ENCODE measurements around the gene LPA. TPM values are rescaled to one million over a fixed set of nuclear protein-coding genes. Genes with fewer than 3 reads are reported as not detected.

LPA gene
- polyA plus RNA-seq, 1 experiment, result not detected

- Histone ChIP-seq H3K4me3 (ENCODE audit: low read depth, low read length) (no peak overlapping the region), H3K9me3 (ENCODE audit: control insufficient read depth, insufficient read depth, low read length) (no peaks in the 10 kb centered on the region), H3K27ac (ENCODE audit: low read depth, low read length) (no peak overlapping the region), H3K27me3 (ENCODE audit: control insufficient read depth, insufficient read depth, low read length) (no peaks in the 10 kb centered on the region)
- no peak for DNase-seq (ENCODE audit: low read depth, low spot score)
- ChIA-PET POLR2A (no interaction called here), CTCF (no interaction called here)
- TF ChIP-seq CTCF (IDR thresholded peaks at IDR 0.05; ENCODE audit: low read depth, low read length), result no peak
Measured at GRCh38 chr6:160505970-160506369, 158.1 kb downstream of the LPA start.

GRCh38 chr6:160500639-160501038 lies 163.4 kb downstream of the LPA start:
- CTCF ChIA-PET, result interaction anchor here (2.0 kb wide), 1 partner anchor 19 kb away, joined by 5 read pairs; no protein-coding TSS in a partner anchor

GRCh38 chr6:160494576-160494975 lies 169.5 kb downstream of the LPA start:
- Histone ChIP-seq H3K9me3 (ENCODE audit: control insufficient read depth, insufficient read depth, low read length) (no peaks in the 10 kb centered on the region), H3K27ac (ENCODE audit: low read depth, low read length) (no peak overlapping the region), H3K27me3 (ENCODE audit: control insufficient read depth, insufficient read depth, low read length) (no peaks in the 10 kb centered on the region), H3K4me3 (ENCODE audit: low read depth, low read length) (no peak overlapping the region)
- POLR2A ChIA-PET, result no interaction called here
- no peak for DNase-seq (ENCODE audit: low read depth, low spot score)
- TF ChIP-seq CTCF (IDR thresholded peaks at IDR 0.05; ENCODE audit: low read depth, low read length), result no peak
- CTCF ChIA-PET, result interaction anchor here (3.0 kb wide), 1 partner anchor 25 kb away, joined by 8 read pairs; no protein-coding TSS in a partner anchor

More at GRCh38 chr6:160500639-160501038, 163.4 kb downstream of the LPA start:
- Histone ChIP-seq H3K9me3 (ENCODE audit: control insufficient read depth, insufficient read depth, low read length) (no peaks in the 10 kb centered on the region), H3K27me3 (ENCODE audit: control insufficient read depth, insufficient read depth, low read length) (no peaks in the 10 kb centered on the region), H3K27ac (ENCODE audit: low read depth, low read length) (no peak overlapping the region), H3K4me3 (ENCODE audit: low read depth, low read length) (no peak overlapping the region)
- no peak for DNase-seq (ENCODE audit: low read depth, low spot score)
- TF ChIP-seq CTCF (IDR thresholded peaks at IDR 0.05; ENCODE audit: low read depth, low read length), result no peak
- POLR2A ChIA-PET, result no interaction called here

- DNase-seq (ENCODE audit: low read depth, low spot score), result no peak
- Histone ChIP-seq H3K27me3 (ENCODE audit: control insufficient read depth, insufficient read depth, low read length) (no peaks in the 10 kb centered on the region), H3K4me3 (ENCODE audit: low read depth, low read length) (no peak overlapping the region), H3K27ac (ENCODE audit: low read depth, low read length) (no peak overlapping the region), H3K9me3 (ENCODE audit: control insufficient read depth, insufficient read depth, low read length) (no peaks in the 10 kb centered on the region)
- no peak for TF ChIP-seq CTCF (IDR thresholded peaks at IDR 0.05; ENCODE audit: low read depth, low read length)
- POLR2A ChIA-PET, result no interaction called here
- CTCF ChIA-PET, result no interaction called here
Measured at GRCh38 chr6:160489091-160489490, 175.0 kb downstream of the LPA start.

GRCh38 chr6:160487116-160487515 lies 177.0 kb downstream of the LPA start:
- POLR2A ChIA-PET, result no interaction called here
- DNase-seq (ENCODE audit: low read depth, low spot score), result no peak
- Histone ChIP-seq H3K27ac (ENCODE audit: low read depth, low read length) (no peak overlapping the region), H3K4me3 (ENCODE audit: low read depth, low read length) (no peak overlapping the region), H3K9me3 (ENCODE audit: control insufficient read depth, insufficient read depth, low read length) (no peaks in the 10 kb centered on the region), H3K27me3 (ENCODE audit: control insufficient read depth, insufficient read depth, low read length) (no peaks in the 10 kb centered on the region)
- CTCF ChIA-PET, result no interaction called here
- TF ChIP-seq CTCF (IDR thresholded peaks at IDR 0.05; ENCODE audit: low read depth, low read length), result no peak

Other genes starting within 250 kb of the LPA start
- gene PLG, start 38.0 kb upstream of the LPA start, polyA plus RNA-seq (2011; rRNA removed), result not detected in 2 replicates

All from AG04450 (cell line).